ENCODE data around the gene RPIA. TPM values are rescaled to one million over a fixed set of nuclear protein-coding genes. Genes with fewer than 3 reads are reported as not detected.

Gene RPIA
- total RNA-seq, 1 experiment from 2014 or later = 4.9 TPM

GRCh38 chr2:88697370-88698026 lies 6.0 kb downstream of the RPIA start:
- no peak overlapping the region for H3K27ac ChIP-seq
- no peaks in the 10 kb centered on the region for H3K4me1 ChIP-seq (replicated peaks)
- peaks cover 4% of the 10 kb centered on the region; the same call in 1 of the 2 replicates for H3K36me3 ChIP-seq
- H3K9me3 ChIP-seq (replicated peaks) = no peaks in the 10 kb centered on the region
- no peaks in the 10 kb centered on the region for H3K27me3 ChIP-seq (replicated peaks)
- H3K4me3 ChIP-seq = no peak overlapping the region
- peak in 1 of 2 experiments; percentile 5 for DNase-seq (ENCODE audit: low read depth in 1 of 2, low spot score in 2 of 2)

GRCh38 chr2:88698027-88698413 lies 6.5 kb downstream of the RPIA start:
- Histone ChIP-seq H3K4me1 (replicated peaks) (no peaks in the 10 kb centered on the region), H3K27me3 (replicated peaks) (no peaks in the 10 kb centered on the region), H3K36me3 (peaks cover 4% of the 10 kb centered on the region; the same call in 1 of the 2 replicates), H3K9me3 (replicated peaks) (no peaks in the 10 kb centered on the region), H3K27ac (no peak overlapping the region), H3K4me3 (no peak overlapping the region)
- DNase-seq (ENCODE audit: low read depth in 1 of 2, low spot score in 2 of 2) = no peak

DNA sequence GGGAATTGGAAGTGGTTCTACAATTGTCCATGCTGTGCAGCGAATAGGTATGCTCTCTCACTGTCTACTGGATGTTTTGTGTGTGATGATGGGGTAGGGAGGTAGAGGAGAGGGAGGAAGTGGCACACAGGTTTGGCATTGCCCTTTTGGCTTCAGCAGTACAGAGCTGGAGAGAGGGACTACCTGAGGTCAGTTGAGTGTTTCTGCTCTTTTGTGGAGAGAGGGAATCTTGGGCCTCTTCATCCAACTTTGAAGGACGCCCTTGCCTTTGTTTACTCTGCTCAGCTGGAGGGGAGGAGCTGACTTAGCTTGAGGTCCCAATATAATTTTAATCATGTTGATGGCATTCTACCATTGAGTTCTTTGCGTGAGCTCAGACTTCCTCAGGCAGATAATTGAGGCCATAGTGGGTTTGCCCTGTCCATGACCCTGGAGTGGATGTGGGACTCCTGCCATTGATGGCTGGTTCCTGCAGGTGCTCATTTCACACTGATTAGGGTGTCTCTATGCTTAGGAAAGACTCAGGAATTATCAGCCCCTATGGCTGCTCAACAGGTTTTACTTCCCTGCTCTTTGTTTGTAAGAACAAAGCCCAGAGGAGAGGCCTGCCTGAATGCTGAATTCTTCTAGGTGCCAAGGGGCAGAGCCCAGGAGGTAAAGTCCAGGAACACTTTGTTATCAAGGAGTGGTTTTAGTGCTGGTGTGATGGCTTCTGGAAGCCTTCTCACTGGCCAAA lies 7.2 kb downstream of the RPIA start:
- no peaks in the 10 kb centered on the region for H3K4me1 ChIP-seq (replicated peaks)
- H3K27ac ChIP-seq = no peak overlapping the region
- no peak for DNase-seq (ENCODE audit: low read depth in 1 of 2, low spot score in 2 of 2)
- no peaks in the 10 kb centered on the region for H3K27me3 ChIP-seq (replicated peaks)
- H3K36me3 ChIP-seq = peaks cover 7% of the 10 kb centered on the region
- H3K4me3 ChIP-seq = no peak overlapping the region
- H3K9me3 ChIP-seq (replicated peaks) = no peaks in the 10 kb centered on the region

DNA sequence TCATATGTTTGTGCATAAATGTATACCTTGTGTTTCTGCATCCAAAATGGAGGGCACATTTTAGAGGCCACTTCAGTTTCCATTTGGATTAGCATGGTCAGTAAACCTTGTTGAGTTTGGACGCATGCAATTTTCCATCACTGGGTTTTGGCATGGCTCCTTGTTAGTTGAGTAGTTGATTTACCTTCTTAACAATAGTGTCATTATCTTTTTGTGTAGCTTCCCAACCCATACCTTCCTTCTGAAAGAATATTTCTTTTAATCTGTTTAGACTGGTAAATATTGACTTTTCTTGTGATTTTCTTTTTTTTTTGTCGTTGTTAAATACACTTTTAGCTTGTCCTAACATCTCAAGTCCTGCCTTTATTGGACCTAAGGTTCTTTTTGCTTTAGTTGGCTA lies 15.5 kb downstream of the RPIA start:
- no peaks in the 10 kb centered on the region for H3K9me3 ChIP-seq (replicated peaks)
- H3K27ac ChIP-seq = no peak overlapping the region
- no peaks in the 10 kb centered on the region for H3K4me1 ChIP-seq (replicated peaks)
- H3K27me3 ChIP-seq (replicated peaks) = no peaks in the 10 kb centered on the region
- H3K36me3 ChIP-seq = peaks cover 3% of the 10 kb centered on the region; the same call in 1 of the 2 replicates
- no peak for DNase-seq (ENCODE audit: low read depth in 1 of 2, low spot score in 2 of 2)
- H3K4me3 ChIP-seq = no peak overlapping the region

GRCh38 chr2:88709181-88709631 lies 17.7 kb downstream of the RPIA start:
- no peaks in the 10 kb centered on the region for H3K9me3 ChIP-seq (replicated peaks)
- no peak for DNase-seq (ENCODE audit: low read depth in 1 of 2, low spot score in 2 of 2)
- H3K4me3 ChIP-seq = no peak overlapping the region
- H3K4me1 ChIP-seq (replicated peaks) = no peaks in the 10 kb centered on the region
- no peaks in the 10 kb centered on the region; the same call in 1 of the 2 replicates for H3K36me3 ChIP-seq
- H3K27ac ChIP-seq = no peak overlapping the region
- no peaks in the 10 kb centered on the region for H3K27me3 ChIP-seq (replicated peaks)

- H3K4me3 ChIP-seq = no peak overlapping the region
- no peaks in the 10 kb centered on the region for H3K36me3 ChIP-seq
- DNase-seq (ENCODE audit: low read depth in 1 of 2, low spot score in 2 of 2) = no peak
- no peaks in the 10 kb centered on the region for H3K4me1 ChIP-seq (replicated peaks)
- no peaks in the 10 kb centered on the region for H3K27me3 ChIP-seq (replicated peaks)
- no peak overlapping the region for H3K27ac ChIP-seq
- H3K9me3 ChIP-seq (replicated peaks) = no peaks in the 10 kb centered on the region
These were observed 19.8 kb downstream of the RPIA start for GRCh38 chr2:88711289-88711688.

DNA sequence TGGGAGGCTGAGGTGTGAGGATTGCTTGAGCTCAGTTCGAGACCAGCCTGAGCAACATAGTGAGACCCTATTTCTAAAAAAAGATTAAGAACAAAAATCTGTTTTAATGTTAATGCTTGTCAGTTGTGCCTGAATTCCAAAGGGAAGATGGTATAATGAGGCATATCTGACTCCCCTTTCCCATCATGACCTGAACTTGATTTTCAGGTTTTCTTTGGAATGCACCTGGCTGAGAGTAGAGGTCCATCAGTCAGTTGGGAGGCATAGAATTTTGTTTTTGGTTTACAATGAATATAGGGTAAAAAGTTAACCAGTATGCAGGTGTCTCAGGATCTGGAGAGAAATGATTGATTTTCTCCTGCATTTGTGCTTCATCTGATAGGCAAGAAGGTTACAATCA lies 20.4 kb downstream of the RPIA start:
- H3K9me3 ChIP-seq (replicated peaks) = no peaks in the 10 kb centered on the region
- no peak for DNase-seq (ENCODE audit: low read depth in 1 of 2, low spot score in 2 of 2)
- no peak overlapping the region for H3K27ac ChIP-seq
- no peaks in the 10 kb centered on the region for H3K4me1 ChIP-seq (replicated peaks)
- H3K27me3 ChIP-seq (replicated peaks) = no peaks in the 10 kb centered on the region
- no peak overlapping the region for H3K4me3 ChIP-seq
- H3K36me3 ChIP-seq = no peaks in the 10 kb centered on the region

DNA sequence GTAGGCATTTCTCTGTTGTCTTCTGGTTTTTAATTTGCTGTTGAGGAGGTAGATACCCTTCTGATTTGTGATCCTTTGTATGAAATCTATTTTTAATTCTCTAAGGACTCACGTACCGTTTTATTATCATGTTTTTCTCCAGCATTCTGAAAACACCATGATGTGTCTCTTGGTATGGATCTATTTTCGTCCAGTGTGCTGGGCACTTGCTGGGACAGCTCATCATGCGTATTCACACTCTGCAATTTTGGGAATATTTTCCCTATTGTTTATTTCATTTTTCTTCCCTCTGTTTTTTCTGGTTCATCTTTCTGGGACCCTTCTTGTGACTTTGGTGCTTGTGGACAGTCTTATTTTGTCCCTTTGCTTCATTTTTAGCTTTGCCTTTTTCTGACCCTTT lies 21.9 kb downstream of the RPIA start:
- no peak for DNase-seq (ENCODE audit: low read depth in 1 of 2, low spot score in 2 of 2)
- Histone ChIP-seq H3K36me3 (no peaks in the 10 kb centered on the region), H3K4me1 (replicated peaks) (no peaks in the 10 kb centered on the region), H3K27ac (no peak overlapping the region), H3K9me3 (replicated peaks) (no peaks in the 10 kb centered on the region), H3K27me3 (replicated peaks) (no peaks in the 10 kb centered on the region), H3K4me3 (no peak overlapping the region)

DNA sequence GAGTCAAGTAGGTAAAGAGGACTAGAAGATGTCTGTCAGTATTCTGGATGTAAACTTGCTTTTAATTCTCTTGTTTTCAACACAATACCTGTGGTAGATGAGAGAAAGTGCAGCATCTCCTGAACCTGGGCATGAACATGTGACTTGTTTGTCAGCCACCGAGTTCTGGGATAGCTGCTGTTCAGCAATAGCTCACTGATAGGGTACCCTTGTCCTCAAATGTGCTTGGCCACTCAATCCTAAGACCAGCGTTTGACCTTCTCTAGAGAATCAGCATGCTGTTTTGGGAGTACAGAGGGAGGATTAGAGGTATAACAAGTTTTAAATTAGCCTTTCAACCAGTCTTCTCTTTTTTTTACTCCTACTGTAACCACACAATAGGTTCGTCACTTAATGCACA lies 23.2 kb downstream of the RPIA start:
- no peak for DNase-seq (ENCODE audit: low read depth in 1 of 2, low spot score in 2 of 2)
- Histone ChIP-seq H3K4me1 (replicated peaks) (no peaks in the 10 kb centered on the region), H3K4me3 (no peak overlapping the region), H3K27ac (no peak overlapping the region), H3K27me3 (replicated peaks) (no peaks in the 10 kb centered on the region), H3K9me3 (replicated peaks) (no peaks in the 10 kb centered on the region), H3K36me3 (no peaks in the 10 kb centered on the region)

DNA sequence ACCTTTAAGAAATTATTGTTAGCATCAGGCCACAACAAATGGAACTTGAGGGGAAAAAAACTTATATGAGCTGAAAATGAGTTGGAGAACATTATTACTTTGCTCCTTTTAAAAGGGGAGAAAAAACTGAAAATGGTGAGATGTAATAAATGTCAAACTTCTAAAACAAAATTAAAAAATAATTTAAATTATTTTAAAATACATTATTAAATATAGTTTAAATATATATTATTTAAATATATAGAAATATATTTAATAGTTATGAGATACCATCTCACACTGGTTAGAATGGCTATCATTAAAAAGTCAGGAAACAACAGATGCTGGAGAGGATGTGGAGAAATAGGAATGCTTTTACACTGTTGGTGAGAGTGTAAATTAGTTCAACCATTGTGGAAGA lies 28.9 kb downstream of the RPIA start:
- Histone ChIP-seq H3K27me3 (replicated peaks) (no peaks in the 10 kb centered on the region), H3K4me1 (replicated peaks) (no peaks in the 10 kb centered on the region), H3K9me3 (replicated peaks) (no peaks in the 10 kb centered on the region), H3K36me3 (no peaks in the 10 kb centered on the region), H3K4me3 (no peak overlapping the region), H3K27ac (no peak overlapping the region)
- DNase-seq (ENCODE audit: low read depth in 1 of 2, low spot score in 2 of 2) = no peak

DNA sequence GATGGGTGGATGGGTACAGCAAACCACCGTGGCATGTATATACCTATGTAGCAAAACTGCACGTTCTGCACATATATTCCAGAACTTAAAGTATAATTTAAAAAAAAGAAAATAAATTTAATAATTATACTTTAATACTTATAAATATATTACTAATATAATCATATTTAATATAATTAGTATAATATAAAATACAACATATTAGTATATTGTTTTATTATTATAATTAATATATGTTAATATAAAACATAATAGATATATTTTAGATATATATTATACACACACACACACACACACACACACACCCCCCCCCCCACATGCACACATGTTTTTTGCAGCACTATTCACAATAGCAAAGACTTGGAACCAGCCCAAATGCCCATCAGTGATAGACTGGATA lies 29.8 kb downstream of the RPIA start:
- no peak overlapping the region for H3K27ac ChIP-seq
- no peaks in the 10 kb centered on the region for H3K9me3 ChIP-seq (replicated peaks)
- DNase-seq (ENCODE audit: low read depth in 1 of 2, low spot score in 2 of 2) = no peak
- no peaks in the 10 kb centered on the region for H3K27me3 ChIP-seq (replicated peaks)
- no peaks in the 10 kb centered on the region for H3K4me1 ChIP-seq (replicated peaks)
- no peak overlapping the region for H3K4me3 ChIP-seq
- no peaks in the 10 kb centered on the region for H3K36me3 ChIP-seq

DNA sequence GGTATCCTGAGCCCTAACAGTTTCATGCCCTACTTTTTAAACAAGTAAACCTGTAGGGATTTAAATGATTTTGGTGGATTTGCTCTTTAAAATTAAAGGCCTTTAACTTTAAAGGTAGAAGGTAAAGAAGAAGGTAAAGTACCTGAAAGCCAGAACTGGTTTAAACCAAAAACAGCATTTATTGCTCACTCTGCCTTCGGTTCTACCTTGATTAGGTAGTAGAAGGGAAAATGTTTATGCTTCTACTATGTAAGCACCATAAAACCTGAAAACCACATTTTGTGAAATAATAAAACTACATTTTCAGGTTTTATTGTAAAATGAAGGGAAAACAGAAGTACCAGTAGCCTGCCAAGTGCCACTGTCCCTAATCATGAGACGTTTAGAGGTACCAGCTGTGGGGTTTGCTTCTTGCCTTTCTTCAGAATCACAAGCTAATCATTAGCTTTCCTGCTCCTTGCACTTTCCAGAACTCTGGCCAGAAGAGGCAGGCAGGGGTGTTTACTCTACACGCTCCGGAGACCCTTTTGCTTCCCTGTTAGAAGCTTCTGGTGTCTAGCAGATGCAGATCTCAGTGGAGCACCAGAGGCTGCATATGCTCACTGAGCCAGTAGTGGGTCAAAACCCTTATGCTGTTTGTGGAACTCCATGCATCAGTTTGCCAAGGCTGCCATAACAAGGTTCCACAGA lies 33.3 kb downstream of the RPIA start:
- Histone ChIP-seq H3K4me1 (replicated peaks) (peaks cover 6% of the 10 kb centered on the region; the same call in 1 of the 2 replicates), H3K27ac (no peak overlapping the region), H3K27me3 (replicated peaks) (no peaks in the 10 kb centered on the region), H3K4me3 (no peak overlapping the region), H3K36me3 (no peaks in the 10 kb centered on the region), H3K9me3 (replicated peaks) (no peaks in the 10 kb centered on the region)
- no peak for DNase-seq (ENCODE audit: low read depth in 1 of 2, low spot score in 2 of 2)

- no peak for DNase-seq (ENCODE audit: low read depth in 1 of 2, low spot score in 2 of 2)
- Histone ChIP-seq H3K4me3 (no peak overlapping the region), H3K27ac (no peak overlapping the region), H3K27me3 (replicated peaks) (no peaks in the 10 kb centered on the region), H3K9me3 (replicated peaks) (no peaks in the 10 kb centered on the region), H3K36me3 (no peaks in the 10 kb centered on the region), H3K4me1 (replicated peaks) (peaks cover 6% of the 10 kb centered on the region; the same call in 1 of the 2 replicates)
These were observed 37.7 kb downstream of the RPIA start for GRCh38 chr2:88729061-88729745.
